GM19324 (cell line): Measurements from ENCODE around the gene ANK3.

ENCODE experiments used
- ATAC-seq: cut with Tn5 transposase; IDR thresholded peaks from one replicate; pipeline ENCODE4 v1.9.1; 2021; ENCODE audit warnings: mild to moderate bottlenecking, moderate library complexity; ENCODE audit not compliant: unreplicated experiment, low FRiP score

ANK3 gene

GRCh38 chr10:60122190-60122589 lies 267.5 kb downstream of the ANK3 start:
- no peak for ATAC-seq

- ATAC-seq, result peak; percentile 70
These were observed 274.7 kb downstream of the ANK3 start for GRCh38 chr10:60114765-60115586.

- no peak for ATAC-seq
These were observed 278.9 kb downstream of the ANK3 start for GRCh38 chr10:60110739-60111138.

GRCh38 chr10:60107308-60107976 lies 282.2 kb downstream of the ANK3 start:
- ATAC-seq, result no peak

GRCh38 chr10:60105295-60105695 lies 284.4 kb downstream of the ANK3 start:
- no peak for ATAC-seq

GRCh38 chr10:60101821-60102220 lies 287.9 kb downstream of the ANK3 start:
- ATAC-seq, result no peak

GRCh38 chr10:60099998-60100747 lies 289.5 kb downstream of the ANK3 start:
- no peak for ATAC-seq

- ATAC-seq, result no peak
These were observed 290.7 kb downstream of the ANK3 start for GRCh38 chr10:60098677-60099601.

- peak; percentile 68 for ATAC-seq
These were observed 292.7 kb downstream of the ANK3 start for GRCh38 chr10:60096761-60097513.

GRCh38 chr10:60093317-60093716 lies 296.4 kb downstream of the ANK3 start:
- ATAC-seq, result peak; percentile 52

GRCh38 chr10:60086862-60087261 lies 302.8 kb downstream of the ANK3 start:
- peak; percentile 73 for ATAC-seq

- ATAC-seq, result peak; percentile 9
These were observed 303.3 kb downstream of the ANK3 start for GRCh38 chr10:60086421-60086820.

- ATAC-seq, result no peak
These were observed 306.8 kb downstream of the ANK3 start for GRCh38 chr10:60082744-60083344.

- no peak for ATAC-seq
These were observed 307.3 kb downstream of the ANK3 start for GRCh38 chr10:60082341-60082740.

GRCh38 chr10:60073781-60074656 lies 315.7 kb downstream of the ANK3 start:
- ATAC-seq, result peak; percentile 90

- no peak for ATAC-seq
These were observed 316.3 kb downstream of the ANK3 start for GRCh38 chr10:60073397-60073780.

- no peak for ATAC-seq
These were observed 320.4 kb downstream of the ANK3 start for GRCh38 chr10:60069311-60069710.

GRCh38 chr10:60050366-60050765 lies 339.3 kb downstream of the ANK3 start:
- ATAC-seq, result no peak
